ENCODE results near the gene PHF13.

PHF13 gene

DNA sequence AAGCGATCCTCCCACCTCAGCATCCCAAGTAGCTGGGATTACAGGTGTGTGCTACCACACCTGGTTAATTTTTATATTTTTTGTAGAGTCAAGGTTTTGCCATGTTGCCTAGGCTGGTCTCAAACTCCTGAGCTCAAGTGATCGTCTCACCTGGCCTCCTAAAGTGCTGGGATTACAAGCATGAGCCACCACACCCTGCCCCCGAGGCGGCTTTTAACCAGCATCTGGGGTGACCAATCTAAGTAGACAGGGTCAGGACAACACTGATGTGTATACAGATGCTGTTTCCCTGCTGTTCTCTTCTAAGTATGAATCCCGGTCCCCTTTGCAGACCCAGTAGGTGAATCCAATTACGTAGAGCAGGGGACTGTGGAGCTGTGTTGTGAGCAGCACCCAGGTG lies 35.0 kb downstream of the PHF13 start:
- TF ChIP-seq, protein P1, sequence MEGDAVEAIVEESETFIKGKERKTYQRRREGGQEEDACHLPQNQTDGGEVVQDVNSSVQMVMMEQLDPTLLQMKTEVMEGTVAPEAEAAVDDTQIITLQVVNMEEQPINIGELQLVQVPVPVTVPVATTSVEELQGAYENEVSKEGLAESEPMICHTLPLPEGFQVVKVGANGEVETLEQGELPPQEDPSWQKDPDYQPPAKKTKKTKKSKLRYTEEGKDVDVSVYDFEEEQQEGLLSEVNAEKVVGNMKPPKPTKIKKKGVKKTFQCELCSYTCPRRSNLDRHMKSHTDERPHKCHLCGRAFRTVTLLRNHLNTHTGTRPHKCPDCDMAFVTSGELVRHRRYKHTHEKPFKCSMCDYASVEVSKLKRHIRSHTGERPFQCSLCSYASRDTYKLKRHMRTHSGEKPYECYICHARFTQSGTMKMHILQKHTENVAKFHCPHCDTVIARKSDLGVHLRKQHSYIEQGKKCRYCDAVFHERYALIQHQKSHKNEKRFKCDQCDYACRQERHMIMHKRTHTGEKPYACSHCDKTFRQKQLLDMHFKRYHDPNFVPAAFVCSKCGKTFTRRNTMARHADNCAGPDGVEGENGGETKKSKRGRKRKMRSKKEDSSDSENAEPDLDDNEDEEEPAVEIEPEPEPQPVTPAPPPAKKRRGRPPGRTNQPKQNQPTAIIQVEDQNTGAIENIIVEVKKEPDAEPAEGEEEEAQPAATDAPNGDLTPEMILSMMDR (IDR thresholded peaks at IDR 0.05; ENCODE audit: control insufficient read depth, insufficient read depth, low read depth, low read length, missing control alignments) = no peak
- no peak overlapping the region for H3K4me3 ChIP-seq (ENCODE audit: control insufficient read depth, low read depth, low read length)
- DNase-seq (ENCODE audit: low read depth) = no peak

DNA sequence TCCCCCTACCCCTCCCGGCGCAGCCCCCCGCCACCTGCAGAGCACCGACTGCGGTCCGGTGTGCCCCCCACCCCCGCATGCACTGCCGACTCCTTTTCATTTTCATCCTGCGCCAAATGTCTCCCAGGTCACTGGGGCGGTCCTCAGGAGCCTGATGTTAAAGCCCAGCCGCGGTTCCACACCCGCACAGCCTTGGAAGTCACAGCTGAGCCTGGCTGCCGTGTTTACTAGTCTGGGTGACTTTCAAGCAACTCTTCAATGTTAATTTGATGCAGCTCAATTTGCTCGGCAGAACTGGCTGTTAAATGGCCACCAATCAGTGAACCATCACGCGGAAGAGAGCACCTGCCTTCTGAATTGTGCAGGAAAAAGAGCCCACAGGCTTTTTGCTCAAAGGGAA lies 38.4 kb downstream of the PHF13 start:
- H3K4me3 ChIP-seq (ENCODE audit: control insufficient read depth, low read depth, low read length) = no peak overlapping the region
- DNase-seq (ENCODE audit: low read depth) = no peak
- TF ChIP-seq, protein P1 (IDR thresholded peaks at IDR 0.05; ENCODE audit: control insufficient read depth, insufficient read depth, low read depth, low read length, missing control alignments) = no peak

DNA sequence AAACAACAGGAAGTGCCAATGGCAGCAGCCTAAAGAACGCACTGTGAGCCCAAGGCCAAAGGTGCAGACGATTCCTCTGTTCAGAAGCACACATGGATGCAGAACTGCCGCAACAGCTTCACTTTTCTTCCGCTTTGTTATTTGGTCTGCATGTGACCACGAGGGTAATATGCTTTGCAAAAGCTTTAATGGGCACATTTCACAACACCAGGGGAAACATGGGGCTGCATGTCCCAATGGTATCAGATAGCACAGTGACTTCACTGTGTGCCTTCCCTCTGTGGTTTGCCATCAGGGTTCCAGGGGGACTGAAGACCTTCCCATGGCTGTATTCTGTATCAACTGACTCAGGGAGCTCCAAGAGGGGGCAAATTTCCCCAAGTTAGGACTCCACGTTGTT lies 39.5 kb downstream of the PHF13 start:
- H3K4me3 ChIP-seq (ENCODE audit: control insufficient read depth, low read depth, low read length) = no peak overlapping the region
- DNase-seq (ENCODE audit: low read depth) = no peak
- TF ChIP-seq, protein P1 (IDR thresholded peaks at IDR 0.05; ENCODE audit: control insufficient read depth, insufficient read depth, low read depth, low read length, missing control alignments) = no peak

DNA sequence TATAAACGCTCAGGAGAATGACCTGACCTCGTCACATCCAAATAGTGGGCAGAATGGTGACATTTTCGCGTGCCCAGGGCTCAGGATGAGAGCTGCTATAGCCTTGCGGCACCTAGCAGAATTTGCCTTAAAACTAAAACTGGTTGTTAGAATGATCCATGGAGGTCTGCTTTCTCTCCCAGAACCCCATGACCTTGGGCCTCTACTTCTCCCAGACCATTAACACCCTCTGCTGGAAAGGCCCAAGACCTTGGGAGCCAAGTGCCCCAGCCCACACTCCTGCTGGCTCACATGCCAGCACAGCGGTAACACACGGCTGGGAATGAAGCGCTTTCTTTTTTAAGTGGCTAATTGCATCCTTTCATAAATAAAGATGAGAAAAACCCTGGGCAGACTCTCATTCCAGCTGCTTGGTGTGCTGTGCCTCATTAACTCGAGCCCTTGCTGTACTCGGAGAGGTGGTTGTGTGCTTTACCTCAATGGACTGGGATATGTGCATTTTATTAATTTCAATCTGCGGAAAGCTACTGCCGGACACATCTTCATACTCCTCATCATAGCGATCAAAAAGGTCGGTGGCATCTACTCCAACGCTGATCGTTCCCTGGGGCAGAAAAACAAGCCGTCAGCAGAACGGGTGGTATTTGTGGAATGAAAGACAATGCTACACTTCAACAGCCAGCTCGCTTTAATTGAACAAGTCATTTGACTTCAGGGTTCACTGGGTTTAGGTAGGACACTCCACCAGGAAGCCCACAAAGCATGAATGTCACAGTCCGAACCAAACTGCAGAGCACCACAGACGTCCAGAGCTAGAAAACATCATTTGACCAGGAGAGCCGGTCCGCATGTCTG lies 40.1 kb downstream of the PHF13 start:
- TF ChIP-seq, protein P1 (IDR thresholded peaks at IDR 0.05; ENCODE audit: control insufficient read depth, insufficient read depth, low read depth, low read length, missing control alignments) = no peak
- no peak overlapping the region for H3K4me3 ChIP-seq (ENCODE audit: control insufficient read depth, low read depth, low read length)
- no peak for DNase-seq (ENCODE audit: low read depth)

DNA sequence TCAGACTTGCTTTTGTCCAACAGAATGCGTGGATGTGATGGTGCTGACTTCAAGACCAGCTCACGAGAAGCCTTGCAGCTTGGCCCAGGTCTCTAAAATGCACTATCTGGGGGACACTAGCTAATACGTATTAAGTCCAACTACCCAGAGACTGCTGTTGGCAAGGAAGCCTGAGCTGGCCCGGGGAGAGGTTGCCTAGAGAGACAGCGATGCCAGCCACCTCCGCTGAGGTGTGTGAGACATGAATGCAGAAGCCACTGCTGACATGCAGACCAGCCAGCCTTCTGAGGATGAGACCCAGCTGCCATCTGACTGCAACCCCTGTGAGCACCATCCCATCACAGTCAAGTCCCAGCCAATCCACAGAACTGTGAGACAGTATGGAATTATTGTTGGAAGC lies 43.6 kb downstream of the PHF13 start:
- DNase-seq (ENCODE audit: low read depth) = no peak
- TF ChIP-seq, protein P1 (IDR thresholded peaks at IDR 0.05; ENCODE audit: control insufficient read depth, insufficient read depth, low read depth, low read length, missing control alignments) = no peak
- no peak overlapping the region for H3K4me3 ChIP-seq (ENCODE audit: control insufficient read depth, low read depth, low read length)

DNA sequence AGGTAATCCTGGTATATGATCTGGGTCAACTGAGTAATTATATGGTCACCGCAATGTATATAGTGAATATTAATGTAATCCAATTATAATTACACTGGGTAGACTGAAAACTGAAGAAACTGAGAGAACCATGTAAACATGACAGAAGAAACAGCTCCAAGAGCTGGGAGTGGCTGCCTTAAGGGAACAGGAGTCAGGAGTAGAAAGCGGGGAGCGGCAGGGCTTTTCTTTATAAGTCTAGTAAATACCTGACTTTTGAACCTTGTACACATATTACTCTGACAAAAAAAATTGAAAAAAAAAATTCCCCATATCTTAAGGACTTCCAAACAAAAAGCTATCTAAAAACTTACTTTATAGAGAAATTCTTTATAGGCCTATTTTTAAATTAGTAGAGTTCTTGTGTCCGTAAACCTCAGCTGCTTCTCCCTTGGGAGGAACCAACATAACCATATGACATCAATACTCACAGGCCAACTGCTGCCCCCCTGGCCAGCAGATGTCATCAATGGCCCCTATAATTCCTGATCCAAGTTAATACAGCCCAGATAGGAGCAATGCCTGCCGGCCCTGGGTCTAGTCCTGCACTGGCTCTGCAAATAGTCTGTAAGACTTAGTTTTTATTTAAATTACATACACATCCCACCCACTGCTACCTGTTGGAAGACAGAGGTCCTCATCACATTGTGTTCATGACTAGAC lies 45.0 kb downstream of the PHF13 start:
- TF ChIP-seq, protein P1 (IDR thresholded peaks at IDR 0.05; ENCODE audit: control insufficient read depth, insufficient read depth, low read depth, low read length, missing control alignments) = no peak
- DNase-seq (ENCODE audit: low read depth) = no peak
- no peak overlapping the region for H3K4me3 ChIP-seq (ENCODE audit: control insufficient read depth, low read depth, low read length)
